ENCODE results near the gene WNK2.

WNK2 gene

GRCh38 chr9:93183663-93184431 is at the start of gene WNK2:
WNK2 (plus strand) TSS chr9:93184139; CDS start chr9:93184930, 791 bp downstream.
- DNase-seq, result peak; percentile 47 to 56

DNA sequence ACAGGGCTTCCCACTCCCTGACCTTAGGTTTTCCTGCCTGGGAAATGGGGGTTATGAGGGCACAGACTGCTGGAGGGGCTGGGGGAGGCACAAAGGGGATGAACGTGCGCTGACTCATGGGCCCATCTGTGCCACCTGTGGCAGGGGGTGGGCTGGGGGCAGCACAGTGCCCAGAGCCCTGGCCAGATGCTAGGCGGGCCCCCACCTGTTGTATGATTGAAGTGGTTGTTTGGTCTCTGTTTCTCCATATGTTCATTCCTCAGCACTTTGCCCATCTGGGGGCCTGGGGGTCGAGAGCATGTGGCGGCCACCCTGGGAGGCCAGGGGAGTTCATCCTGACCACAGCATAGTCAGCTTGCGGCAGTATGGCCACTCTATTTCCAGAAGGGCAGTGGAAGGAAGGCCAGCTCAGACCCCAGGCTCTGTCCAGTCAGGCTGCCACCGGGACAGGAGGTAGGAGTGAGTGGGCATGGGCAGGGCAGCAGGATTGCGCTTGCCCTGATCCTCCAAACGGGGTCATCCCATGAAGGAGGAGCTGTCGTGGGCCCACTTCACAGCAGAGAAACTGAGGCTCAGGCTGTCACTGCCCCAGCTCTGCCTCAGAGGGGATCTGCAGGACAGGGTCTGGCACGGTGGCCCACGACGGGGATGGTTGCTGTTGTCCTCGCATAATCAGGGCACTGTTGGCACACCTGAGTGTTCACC is 49.0 kb upstream of the WNK2 start:
- DNase-seq, result no peak

DNA sequence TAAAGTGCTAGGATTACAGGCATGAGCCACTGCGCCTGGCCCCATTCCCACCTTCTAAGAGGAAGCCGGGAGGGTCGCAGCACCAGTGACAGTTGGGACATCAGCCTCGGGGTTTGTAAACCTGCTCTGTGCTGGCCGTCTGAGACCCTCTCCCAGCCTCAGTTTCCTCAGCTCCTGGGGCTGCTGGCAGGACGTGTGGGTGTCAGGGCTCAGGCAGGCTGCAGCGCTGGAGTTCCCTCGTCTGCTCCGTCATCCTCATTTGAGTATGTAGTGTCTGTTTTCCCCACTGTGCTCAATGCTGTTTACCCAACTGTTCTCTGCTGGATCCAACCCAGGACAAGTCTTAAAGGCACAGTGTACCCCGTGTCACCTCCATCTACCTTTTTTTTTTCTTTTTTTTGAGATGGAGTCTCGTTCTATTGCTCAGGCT is 47.9 kb upstream of the WNK2 start:
- DNase-seq, result no peak

DNA sequence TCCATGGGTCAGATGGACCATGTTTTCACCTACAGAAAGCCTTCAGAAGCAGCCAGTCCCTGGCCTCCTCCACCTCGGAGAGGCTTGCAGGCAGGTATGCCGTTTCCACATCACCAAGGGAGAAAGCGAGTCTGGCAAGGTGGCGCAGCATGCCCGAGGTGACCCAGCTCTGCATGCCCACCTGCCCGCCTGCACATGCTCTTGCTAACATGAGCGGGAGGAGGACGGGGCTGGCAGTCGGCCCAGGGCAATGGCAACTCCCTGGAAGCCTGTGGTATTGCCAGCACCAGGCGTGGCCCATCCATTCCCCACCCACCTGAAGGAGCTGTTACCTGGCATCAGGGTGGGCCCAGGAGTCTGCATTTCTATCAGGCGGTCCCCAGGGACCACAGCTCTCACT is 46.6 kb upstream of the WNK2 start:
- DNase-seq, result no peak

GRCh38 chr9:93138171-93138764 is 45.7 kb upstream of the WNK2 start:
- no peak for DNase-seq

DNA sequence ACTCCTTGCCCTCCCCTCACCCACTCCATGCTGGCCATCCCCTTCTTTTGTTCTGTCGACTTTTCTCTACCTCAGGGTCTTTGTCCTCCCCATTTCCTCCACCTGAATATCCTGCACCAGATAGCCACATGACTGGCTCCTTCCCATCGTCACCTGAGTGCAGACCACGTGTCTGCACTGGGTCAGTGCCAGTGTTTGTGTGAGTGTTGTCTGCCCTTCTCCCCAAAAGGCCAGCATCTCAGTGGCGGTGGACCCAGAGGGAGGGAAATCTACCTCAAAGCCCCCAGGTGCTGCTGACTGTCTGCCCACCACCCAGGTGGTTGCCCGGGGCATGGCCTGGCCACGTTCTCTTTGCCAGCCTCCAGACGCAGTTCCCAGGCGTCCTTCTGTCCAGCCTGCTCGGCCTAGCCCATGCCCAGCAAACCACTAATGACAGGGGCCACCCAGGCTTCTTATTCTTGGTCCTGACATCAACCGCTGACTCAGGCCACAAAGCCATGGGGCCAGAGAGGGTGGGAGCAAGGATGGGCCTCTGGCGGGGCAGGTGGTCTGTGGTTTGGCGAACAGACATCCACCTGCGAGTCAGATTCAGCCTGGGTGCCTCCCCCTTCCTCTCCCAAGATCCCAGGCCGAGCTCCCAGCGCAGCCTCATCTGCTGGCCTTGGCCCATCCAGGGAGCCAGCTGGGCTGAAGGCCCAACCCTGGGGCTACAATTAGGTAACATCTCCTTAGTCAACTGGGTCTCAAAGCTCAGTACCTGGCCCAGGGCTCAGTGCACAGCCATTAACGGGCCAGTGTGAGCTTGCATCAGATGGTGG is 44.4 kb upstream of the WNK2 start:
- no peak for DNase-seq

- no peak for DNase-seq
Observed at GRCh38 chr9:93141771-93142483, 42.0 kb upstream of the WNK2 start.

- peak; percentile 40 to 46 for DNase-seq
Observed at GRCh38 chr9:93143830-93144530, 40.0 kb upstream of the WNK2 start.

- peak; percentile 44 to 53 for DNase-seq
Observed at GRCh38 chr9:93146696-93147095, 37.2 kb upstream of the WNK2 start.

- DNase-seq, result no peak
Observed at GRCh38 chr9:93147632-93148031, 36.3 kb upstream of the WNK2 start.

DNA sequence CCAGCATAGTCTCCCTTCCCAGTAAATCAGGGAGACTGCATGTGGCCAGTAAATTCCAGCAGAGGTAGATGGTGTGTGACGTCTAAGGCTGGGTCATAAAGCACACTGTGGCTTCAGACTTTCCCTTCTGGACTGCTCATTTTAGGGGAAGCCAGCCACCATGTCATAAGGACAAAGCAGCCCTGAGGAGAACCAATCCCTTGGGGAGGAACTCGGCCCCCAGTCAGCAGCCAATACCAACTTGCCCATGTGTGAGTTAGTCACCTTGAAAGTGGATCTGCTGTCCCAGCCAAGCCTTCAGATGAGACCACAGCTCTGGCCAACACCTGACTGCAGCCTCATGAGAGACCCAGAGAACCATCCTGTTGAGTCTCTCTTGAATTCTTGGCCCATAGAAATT is 35.2 kb upstream of the WNK2 start:
- DNase-seq, result no peak

DNA sequence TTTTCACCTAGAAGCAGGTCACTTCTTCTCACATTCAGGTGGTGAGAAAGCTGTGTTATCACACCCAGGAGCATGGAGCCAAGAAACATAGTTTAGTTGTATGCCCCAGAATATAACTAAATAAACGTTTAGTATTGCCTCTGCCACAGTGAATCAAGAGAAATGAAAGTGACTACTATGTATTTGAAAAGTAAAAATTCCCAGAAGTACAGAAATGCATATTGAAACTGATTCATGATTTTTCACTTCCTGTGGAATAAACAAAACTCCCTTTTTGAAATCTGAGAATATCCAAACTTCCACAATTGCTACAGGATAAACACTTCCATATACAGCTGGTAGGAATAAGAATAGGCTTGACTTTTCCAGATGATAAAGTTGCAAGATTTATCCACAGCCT is 34.6 kb upstream of the WNK2 start:
- DNase-seq, result no peak

DNA sequence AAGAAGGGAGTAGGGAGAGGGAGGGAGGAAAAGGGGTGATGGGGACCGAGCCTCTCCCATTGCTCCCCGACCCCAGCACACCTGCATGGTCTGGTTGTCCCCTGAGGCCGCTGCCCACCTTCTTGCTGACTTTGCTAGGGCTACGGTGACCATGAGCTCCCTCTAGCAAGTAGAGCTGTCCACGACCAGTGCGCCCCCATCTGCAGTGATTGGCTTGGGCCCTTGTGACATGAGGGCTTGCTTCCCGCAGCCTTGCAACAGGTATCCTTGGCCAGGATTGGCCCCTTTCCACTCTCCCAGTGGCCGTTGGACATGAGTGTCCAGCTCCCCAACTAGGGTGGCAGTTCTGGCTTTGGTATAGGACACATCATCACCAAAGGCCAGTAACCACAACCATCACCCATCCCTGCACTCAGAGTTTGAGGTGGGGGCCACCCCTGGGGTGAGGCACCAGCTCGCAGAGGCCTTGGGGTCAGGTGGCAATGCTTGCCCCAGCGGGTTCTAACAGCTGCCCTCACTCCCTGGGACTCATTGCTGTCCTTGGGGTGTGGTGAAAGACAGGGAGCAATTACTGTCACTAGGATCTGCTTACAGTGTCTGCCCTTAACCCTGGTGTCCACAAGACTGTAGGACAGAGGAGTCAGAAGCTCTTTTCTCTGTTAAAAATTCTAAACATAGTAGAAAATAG is 32.7 kb upstream of the WNK2 start:
- no peak for DNase-seq

GRCh38 chr9:93154293-93154903 is 29.5 kb upstream of the WNK2 start:
- peak in 1 of 2 donors; percentile 51 for DNase-seq

DNA sequence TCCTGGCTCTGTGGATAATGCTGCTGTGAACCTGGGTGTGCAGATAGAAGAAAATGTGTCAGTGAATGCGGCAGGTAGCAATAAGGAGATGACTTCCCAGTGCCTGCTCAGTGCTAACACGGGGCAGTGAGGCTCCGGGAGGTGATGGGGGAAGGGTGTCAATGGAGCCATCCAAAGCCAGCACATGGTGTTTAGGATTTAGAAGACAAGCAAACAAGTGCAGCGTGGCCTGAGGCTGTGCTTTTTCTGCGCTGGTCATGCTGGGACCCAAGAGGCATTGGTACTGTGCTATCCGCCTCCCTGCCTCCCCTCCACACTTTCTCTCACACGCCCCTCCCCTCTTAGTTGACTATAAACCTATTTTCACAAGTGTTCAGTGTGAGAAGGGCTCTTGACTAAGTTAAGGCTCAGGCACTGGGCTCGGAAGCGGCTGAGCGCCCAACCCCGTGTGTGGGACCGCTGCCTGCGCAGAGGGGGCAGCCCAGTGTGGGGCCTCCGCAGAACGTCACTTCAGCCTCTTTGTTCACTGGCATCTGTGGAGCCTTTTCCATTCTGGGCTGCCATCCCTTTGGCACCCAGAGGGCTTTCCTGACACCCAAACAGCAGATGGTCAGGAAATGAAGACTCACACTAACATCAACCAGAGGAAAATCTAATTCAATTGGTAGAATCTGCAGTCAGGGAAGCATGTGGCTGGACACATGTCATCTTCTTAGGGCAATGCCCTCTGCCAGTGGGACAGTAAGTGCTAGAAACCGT is 28.0 kb upstream of the WNK2 start:
- no peak for DNase-seq

DNA sequence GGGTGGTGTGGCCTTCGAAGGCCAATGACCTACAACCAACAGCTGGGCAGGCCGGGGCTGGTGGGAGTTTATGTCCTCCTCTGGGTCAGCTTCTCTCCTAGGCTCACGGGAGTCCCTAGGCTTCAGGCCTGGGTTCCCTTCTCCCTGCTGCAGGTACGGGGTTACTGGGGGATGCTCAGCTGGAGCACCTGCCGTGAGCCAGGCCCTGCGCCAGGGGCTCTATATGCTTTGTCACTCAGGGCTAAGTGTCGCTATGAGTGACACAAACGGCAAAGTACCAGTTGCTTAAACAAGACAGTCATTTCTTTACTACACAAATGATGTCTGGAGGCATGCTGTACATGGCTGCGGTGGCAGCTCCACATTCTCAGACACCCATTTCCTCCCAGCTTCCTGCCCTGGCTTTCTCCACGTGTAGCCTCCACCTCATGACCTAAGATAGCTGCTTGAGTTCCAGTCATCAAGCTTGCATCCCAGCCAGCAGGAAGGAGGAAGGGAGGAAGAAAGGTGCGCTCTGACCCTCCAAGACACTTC is 27.4 kb upstream of the WNK2 start:
- peak; percentile 41 to 46 for DNase-seq

DNA sequence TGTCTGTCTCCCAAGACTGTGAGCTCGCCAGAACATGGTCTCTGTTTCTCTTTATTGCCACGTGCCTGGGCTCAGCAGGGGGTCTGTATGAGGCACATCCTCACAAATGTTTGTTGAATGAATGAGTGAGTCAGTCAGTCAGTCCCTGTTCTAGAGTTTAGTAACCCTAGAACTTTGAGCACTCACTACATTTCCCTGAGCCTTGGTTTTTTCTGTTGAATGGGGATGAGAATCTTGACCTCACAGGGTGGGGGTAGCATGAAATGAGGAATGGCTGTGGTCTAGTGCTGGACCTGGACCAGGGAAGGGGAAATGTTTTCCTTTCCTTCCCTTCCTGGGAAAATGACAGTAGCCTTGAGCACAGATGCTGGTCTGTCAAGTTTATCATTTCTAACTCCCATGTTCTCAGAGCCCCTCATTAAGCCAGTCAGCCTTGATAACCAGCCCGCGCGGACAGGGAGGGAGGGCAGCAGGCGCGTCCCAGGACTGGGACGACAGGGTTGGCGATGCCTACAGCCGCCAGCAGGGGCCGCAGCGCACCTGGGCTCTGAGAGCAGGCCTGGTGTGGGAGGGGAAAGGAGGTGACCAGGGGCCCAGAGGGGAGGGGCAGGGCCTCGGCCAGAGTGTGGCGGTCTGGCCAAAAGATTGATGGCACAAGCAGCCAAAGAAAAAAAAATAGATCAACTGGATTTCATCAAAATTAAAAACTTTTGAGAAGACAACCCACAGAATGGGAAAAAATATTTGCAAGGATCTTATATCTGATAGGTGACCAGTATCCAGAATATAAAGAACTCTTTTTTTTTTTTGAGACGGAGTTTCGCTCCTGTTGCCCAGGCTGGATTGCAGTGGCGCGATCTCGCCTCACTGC is 24.1 kb upstream of the WNK2 start:
- peak; percentile 79 to 83 for DNase-seq

DNA sequence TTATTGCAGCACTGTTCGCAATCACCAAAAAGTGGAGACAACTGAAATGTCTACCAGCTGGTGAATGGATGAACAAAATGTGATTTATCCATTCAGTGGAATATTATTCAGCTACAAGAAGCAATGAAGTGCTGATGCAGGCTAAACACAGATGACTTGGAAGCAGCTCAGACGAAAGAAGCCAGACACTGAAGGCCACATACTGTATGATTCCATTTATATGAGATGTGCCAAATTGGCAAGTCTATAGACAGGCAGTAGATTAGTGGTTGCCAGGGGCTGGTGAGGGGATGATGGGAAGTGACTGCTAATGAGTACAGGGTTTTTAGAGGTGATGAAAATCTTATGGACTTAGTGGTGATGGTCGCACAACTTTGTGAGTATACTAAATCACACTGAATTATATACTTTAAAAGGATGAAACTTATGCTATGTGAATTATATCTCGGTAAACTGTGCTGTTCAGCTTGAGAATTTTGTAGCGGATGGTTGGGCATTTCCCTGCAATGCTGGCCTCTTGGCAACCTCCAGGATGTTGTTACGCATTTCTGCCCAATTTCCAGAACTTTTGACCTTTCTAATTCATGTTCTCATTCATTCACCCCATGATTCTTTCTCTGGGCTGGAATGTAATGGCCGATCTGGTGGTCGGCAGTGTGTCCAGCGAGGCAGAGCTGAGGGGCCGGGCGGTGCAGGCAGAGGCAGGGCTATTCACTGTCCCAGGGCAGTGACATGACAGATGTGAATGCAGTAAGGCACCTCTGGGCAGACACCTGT is 22.0 kb upstream of the WNK2 start:
- DNase-seq, result no peak
